ENCODE results near the gene PCNX3. TPM values are rescaled to one million over a fixed set of nuclear protein-coding genes. Genes with fewer than 3 reads are reported as not detected.

The PCNX3 gene
- total and polyA plus RNA-seq, 2 of the 13 experiments (the other 11 are each of a cell fraction or from before 2014, with no cell fraction given): 16.2 to 23.0 TPM

GRCh38 chr11:65662799-65663638, 47.4 kb downstream of the PCNX3 start, which contains the start of gene RELA (continued):
- peak; percentile 84 for TF ChIP-seq PRDM10 (CRISPR knock-in tag; IDR thresholded peaks at IDR 0.05; ENCODE audit: low read depth)
- TF ChIP-seq ZNF407 (CRISPR knock-in tag; IDR thresholded peaks at IDR 0.05; ENCODE audit: not compliant biosample characterization): no peak
- 0 out of 2 replicates have a peak, but pooled peaks have one; percentile 4 for TF ChIP-seq FOXP4 (CRISPR knock-in tag; IDR thresholded peaks at IDR 0.05)
- peak; percentile 80 for TF ChIP-seq ZNF224 (CRISPR knock-in tag; IDR thresholded peaks at IDR 0.05)
- peak; percentile 58; the same call in 1 of the 2 replicates for TF ChIP-seq SALL2 (CRISPR knock-in tag; IDR thresholded peaks at IDR 0.05)
- no peak for TF ChIP-seq ZBTB1 (CRISPR knock-in tag; IDR thresholded peaks at IDR 0.05; ENCODE audit: borderline replicate concordance)
- TF ChIP-seq ZNF430 (CRISPR knock-in tag; IDR thresholded peaks at IDR 0.05): peak; percentile 75; the same call in 1 of the 2 replicates
- peak; percentile 79 for TF ChIP-seq YY1 (IDR thresholded peaks at IDR 0.05; ENCODE audit: insufficient read depth, insufficient replicate concordance, low read depth, low read length)
- TF ChIP-seq MAX (IDR thresholded peaks at IDR 0.05): peak; percentile 73
- no peak for TF ChIP-seq ZNF513 (CRISPR knock-in tag; conservative IDR thresholded peaks at IDR 0.05)
- TF ChIP-seq ZNF296 (CRISPR knock-in tag; conservative IDR thresholded peaks at IDR 0.05): no peak
- TF ChIP-seq ZNF3 (CRISPR knock-in tag; IDR thresholded peaks at IDR 0.05): no peak
